GM23338 (cell line): ENCODE results near the gene KIAA1671. TPM values are rescaled to one million over a fixed set of nuclear protein-coding genes. Genes with fewer than 3 reads are reported as not detected.

Experiments
- NANOG ChIP-seq: IDR thresholded peaks from 2 replicates; pipeline ENCODE4 v1.6.1; 2016; ENCODE audit warnings: antibody characterized with exemption, borderline replicate concordance
- POLR2AphosphoS5 ChIP-seq: IDR thresholded peaks from 2 replicates; pipeline ENCODE4 v1.6.1; 2016; ENCODE audit warnings: antibody characterized with exemption, low read depth
- REST ChIP-seq: IDR thresholded peaks from one replicate; pipeline ENCODE4 v1.6.1; 2018; ENCODE audit warnings: antibody characterized with exemption; ENCODE audit not compliant: unreplicated experiment
- STAT1 ChIP-seq: IDR thresholded peaks from one replicate; pipeline ENCODE4 v1.6.1; 2016; ENCODE audit warnings: antibody characterized with exemption; ENCODE audit not compliant: unreplicated experiment
- ZNF114 ChIP-seq: fragments of 250-450 bp; sonication (Bioruptor Pico); IDR thresholded peaks from 2 replicates; pipeline ENCODE4 v1.5.0; 2020; ENCODE audit warnings: mild to moderate bottlenecking, moderate library complexity
- ZNF462 ChIP-seq: fragments of 250-450 bp; sonication (Bioruptor Pico); IDR thresholded peaks from 2 replicates; pipeline ENCODE4 v1.5.0; 2020; ENCODE audit warnings: mild to moderate bottlenecking, moderate library complexity
- polyA plus RNA-seq: library from polyadenylated mRNA; unstranded; fragments of >200 nt; fragmentation: Nextera tagmentation; extraction: Ambion mirVana; gene quantifications from 2 replicates; pipeline ENCODE4 v1.2.1, GENCODE V29; 2016
- total RNA-seq: library from RNA; depleted of rRNA; stranded (reverse); fragments of >200 nt; shearing (Covaris generic); gene quantifications from 2 replicates; pipeline ENCODE4 v1.2.3, GENCODE V29; 2014

KIAA1671 gene
- total and polyA plus RNA-seq, 2 experiments from 2014 or later = 6.1 to 27.2 TPM

GRCh38 chr22:25053153-25053805 lies 100.8 kb downstream of the KIAA1671 start (continued):
- TF ChIP-seq ZNF462 (CRISPR knock-in tag) (no peak), ZNF114 (CRISPR knock-in tag) (no peak), REST (no peak), POLR2AphosphoS5 (no peak), NANOG (no peak), STAT1 (no peak)
